Smooth muscle cell (in vitro differentiated cells): ENCODE measurements around the gene SLC6A6. TPM values are rescaled to one million over a fixed set of nuclear protein-coding genes. Genes with fewer than 3 reads are reported as not detected.
A peak's percentile ranks its signal among the peaks of the same experiment; 100 is the strongest.

Experiments
- DNase-seq: peaks from one replicate; lab custom pipeline; 2025; ENCODE audit not compliant: unreplicated experiment; lab: John Stamatoyannopoulos, UW
- H2AFZ ChIP-seq: fragments of 200-600 bp; sonication (generic); 2 replicates; pipeline ENCODE4 v1.6.0; 2016; ENCODE audit warnings: antibody characterized with exemption, low read depth, mild to moderate bottlenecking
- H3F3A ChIP-seq: fragments of 200-600 bp; sonication (generic); 2 replicates; pipeline ENCODE4 v1.6.0; 2017; ENCODE audit warnings: antibody characterized with exemption, low read depth
- H3K27ac ChIP-seq: fragments of 200-600 bp; sonication (generic); 2 replicates; pipeline ENCODE4 v1.5.1; 2016; ENCODE audit warnings: low read depth, mild to moderate bottlenecking
- H3K27me3 ChIP-seq: fragments of 200-600 bp; sonication (generic); 2 replicates; pipeline ENCODE4 v1.6.1; 2016; ENCODE audit warnings: low read depth, mild to moderate bottlenecking
- H3K36me3 ChIP-seq: fragments of 200-600 bp; sonication (generic); 2 replicates; pipeline ENCODE4 v1.5.1; 2016; ENCODE audit warnings: low read depth
- H3K4me1 ChIP-seq: fragments of 200-600 bp; sonication (generic); 2 replicates; pipeline ENCODE4 v1.5.1; 2016; ENCODE audit warnings: low read depth
- H3K4me2 ChIP-seq: fragments of 200-600 bp; sonication (generic); 2 replicates; pipeline ENCODE4 v1.6.0; 2016; ENCODE audit warnings: mild to moderate bottlenecking
- H3K4me3 ChIP-seq: fragments of 200-600 bp; sonication (generic); 2 replicates; pipeline ENCODE4 v1.5.1; 2016; ENCODE audit warnings: mild to moderate bottlenecking
- H3K79me2 ChIP-seq: fragments of 200-600 bp; sonication (generic); 2 replicates; pipeline ENCODE4 v1.6.0; 2016; ENCODE audit warnings: low read depth, mild to moderate bottlenecking
- H3K9ac ChIP-seq: fragments of 200-600 bp; sonication (generic); 2 replicates; pipeline ENCODE4 v1.6.0; 2016; ENCODE audit warnings: low read depth
- H3K9me3 ChIP-seq: fragments of 200-600 bp; sonication (generic); replicated peaks from 2 replicates; pipeline ENCODE4 v1.5.1; 2016; ENCODE audit warnings: low read depth
- H4K20me1 ChIP-seq: fragments of 200-600 bp; sonication (generic); 2 replicates; pipeline ENCODE4 v1.6.0; 2016; ENCODE audit warnings: low read depth
- WGBS: methylation state at CpG from one replicate; pipeline ENCODE4 v1.1.7; 2016; ENCODE audit warnings: low lambda C conversion rate; 5-methylcytosine and 5-hydroxymethylcytosine counted together
- polyA plus RNA-seq: library from polyadenylated mRNA; unstranded; fragments of >200 nt; fragmentation: Nextera tagmentation; extraction: Ambion mirVana; gene quantifications from 2 replicates; pipeline ENCODE4 v1.2.1, GENCODE V29; 2016
- total RNA-seq: library from RNA; depleted of rRNA; stranded (reverse); fragments of >200 nt; gene quantifications from 2 replicates; pipeline ENCODE4 v1.2.3, GENCODE V29; 2014
- TF ChIP-seq, protein P1 (sequence below): fragments of 200-600 bp; sonication (generic); IDR thresholded peaks from 2 replicates; pipeline ENCODE4 v1.5.1; 2017; ENCODE audit warnings: borderline replicate concordance, mild to moderate bottlenecking, antibody characterized with exemption; ENCODE audit not compliant: insufficient read depth, poor library complexity, severe bottlenecking

Gene SLC6A6
- total and polyA plus RNA-seq, 2 experiments from 2014 or later, result 9.4 to 11.7 TPM

DNA sequence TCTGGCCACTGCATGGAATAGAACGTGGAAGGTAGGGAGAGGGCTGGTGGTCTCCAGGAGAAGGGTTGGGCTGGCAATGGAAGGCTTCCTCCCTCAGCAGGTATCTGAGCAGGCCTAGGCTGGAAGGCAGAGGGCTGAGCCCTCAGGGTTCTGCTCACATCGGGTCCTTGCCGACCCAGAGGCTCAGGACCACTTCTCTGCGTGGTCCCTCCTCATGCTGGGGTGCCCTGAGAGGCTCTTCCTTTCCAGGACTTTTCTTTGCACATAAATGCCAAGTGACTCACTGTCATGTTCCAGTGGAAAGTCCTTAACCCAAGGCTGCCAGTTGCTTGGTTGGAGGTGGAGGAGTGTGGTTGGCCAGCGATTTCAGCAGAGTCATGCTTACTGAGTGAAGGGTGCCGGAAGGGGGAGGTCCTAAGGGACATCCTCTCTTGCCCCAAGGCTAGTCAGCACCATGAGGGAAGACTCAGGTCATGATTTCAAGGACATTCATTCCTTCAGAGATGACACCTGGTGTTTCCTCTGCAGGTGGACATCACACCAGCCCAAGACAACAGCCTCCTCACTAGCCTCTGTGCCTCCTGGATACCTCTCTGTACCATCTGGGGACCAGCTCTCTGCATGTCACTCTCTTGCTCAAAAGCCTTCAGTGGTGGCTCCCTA lies 8.2 kb downstream of the SLC6A6 start:
- 67% methylated on average over 6 of the region's 6 CpGs for WGBS
- H4K20me1 ChIP-seq, result peaks cover 14% of the 10 kb centered on the region
- H3K9ac ChIP-seq, result no peak overlapping the region
- no peak for DNase-seq
- peaks cover 4% of the 10 kb centered on the region for H3F3A ChIP-seq
- H3K4me1 ChIP-seq, result peaks cover 23% of the 10 kb centered on the region
- no peaks in the 10 kb centered on the region for H3K9me3 ChIP-seq
- no peak overlapping the region for H3K4me3 ChIP-seq
- TF ChIP-seq, protein P1, sequence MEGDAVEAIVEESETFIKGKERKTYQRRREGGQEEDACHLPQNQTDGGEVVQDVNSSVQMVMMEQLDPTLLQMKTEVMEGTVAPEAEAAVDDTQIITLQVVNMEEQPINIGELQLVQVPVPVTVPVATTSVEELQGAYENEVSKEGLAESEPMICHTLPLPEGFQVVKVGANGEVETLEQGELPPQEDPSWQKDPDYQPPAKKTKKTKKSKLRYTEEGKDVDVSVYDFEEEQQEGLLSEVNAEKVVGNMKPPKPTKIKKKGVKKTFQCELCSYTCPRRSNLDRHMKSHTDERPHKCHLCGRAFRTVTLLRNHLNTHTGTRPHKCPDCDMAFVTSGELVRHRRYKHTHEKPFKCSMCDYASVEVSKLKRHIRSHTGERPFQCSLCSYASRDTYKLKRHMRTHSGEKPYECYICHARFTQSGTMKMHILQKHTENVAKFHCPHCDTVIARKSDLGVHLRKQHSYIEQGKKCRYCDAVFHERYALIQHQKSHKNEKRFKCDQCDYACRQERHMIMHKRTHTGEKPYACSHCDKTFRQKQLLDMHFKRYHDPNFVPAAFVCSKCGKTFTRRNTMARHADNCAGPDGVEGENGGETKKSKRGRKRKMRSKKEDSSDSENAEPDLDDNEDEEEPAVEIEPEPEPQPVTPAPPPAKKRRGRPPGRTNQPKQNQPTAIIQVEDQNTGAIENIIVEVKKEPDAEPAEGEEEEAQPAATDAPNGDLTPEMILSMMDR, result no peak
- peaks cover 32% of the 10 kb centered on the region for H3K79me2 ChIP-seq
- H3K36me3 ChIP-seq, result no peaks in the 10 kb centered on the region
- H3K27me3 ChIP-seq, result no peaks in the 10 kb centered on the region
- peak overlapping the region; percentile 42 for H3K27ac ChIP-seq
- H3K4me2 ChIP-seq, result peak overlapping the region; percentile 23
- no peak overlapping the region for H2AFZ ChIP-seq

DNA sequence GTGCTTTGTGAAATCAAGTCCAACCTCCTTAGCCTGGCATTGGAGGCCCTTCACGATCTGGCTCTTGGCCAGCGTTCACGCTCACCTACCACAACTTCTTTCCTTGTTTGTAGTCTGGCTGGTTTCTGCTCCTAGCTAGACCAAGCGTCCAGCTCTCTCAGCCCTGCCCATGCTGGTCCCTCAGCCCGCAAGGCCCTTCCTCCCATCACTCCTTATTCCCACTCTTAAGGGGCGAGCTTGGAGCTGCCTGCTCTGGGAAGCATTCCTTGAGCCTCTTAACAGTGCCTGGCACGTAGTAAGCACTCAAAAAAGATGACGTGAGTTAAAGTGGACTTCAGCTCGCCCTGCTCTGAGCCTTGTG lies 8.7 kb downstream of the SLC6A6 start:
- Histone ChIP-seq H3K36me3 (no peaks in the 10 kb centered on the region), H3K4me3 (no peak overlapping the region), H3K9ac (no peak overlapping the region), H3K4me2 (no peak overlapping the region), H3K27ac (peak overlapping the region; percentile 34), H4K20me1 (peaks cover 10% of the 10 kb centered on the region), H3K79me2 (peaks cover 27% of the 10 kb centered on the region), H3K27me3 (no peaks in the 10 kb centered on the region), H3F3A (peaks cover 4% of the 10 kb centered on the region), H3K4me1 (peaks cover 24% of the 10 kb centered on the region), H3K9me3 (no peaks in the 10 kb centered on the region), H2AFZ (no peak overlapping the region)
- TF ChIP-seq, protein P1, result no peak
- WGBS, result 89% methylated on average over 9 of the region's 9 CpGs
- DNase-seq, result no peak

DNA sequence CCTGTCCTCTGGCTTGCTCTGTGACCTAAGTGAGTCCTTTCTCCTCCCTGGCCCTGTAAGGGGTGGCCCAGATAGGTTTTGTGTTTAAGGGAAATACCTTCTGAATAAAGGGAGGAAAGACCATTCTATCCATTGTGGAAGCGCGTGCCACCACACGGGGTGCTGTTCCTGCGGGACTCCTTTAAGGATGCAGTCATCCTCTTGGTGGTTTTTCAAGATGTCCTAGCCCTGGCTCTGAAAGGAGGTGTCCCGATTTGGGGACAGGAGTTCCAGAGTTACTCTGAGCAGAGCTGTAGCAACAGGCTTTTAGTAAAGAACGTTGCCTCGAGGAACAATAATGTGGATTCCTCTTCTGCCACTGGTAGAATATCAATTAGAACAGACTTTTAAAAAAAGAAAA lies 9.6 kb downstream of the SLC6A6 start:
- no peak overlapping the region for H3K9ac ChIP-seq
- H3K79me2 ChIP-seq, result peaks cover 19% of the 10 kb centered on the region
- H2AFZ ChIP-seq, result no peak overlapping the region
- TF ChIP-seq, protein P1, result peak; percentile 13
- no peak overlapping the region for H3K27ac ChIP-seq
- no peaks in the 10 kb centered on the region for H3K36me3 ChIP-seq
- no peak overlapping the region for H3K4me2 ChIP-seq
- no peaks in the 10 kb centered on the region for H3K27me3 ChIP-seq
- no peak for DNase-seq
- H4K20me1 ChIP-seq, result peaks cover 2% of the 10 kb centered on the region
- peaks cover 24% of the 10 kb centered on the region for H3K4me1 ChIP-seq
- 83% methylated on average over 7 of the region's 7 CpGs for WGBS
- no peaks in the 10 kb centered on the region for H3K9me3 ChIP-seq
- H3F3A ChIP-seq, result peaks cover 4% of the 10 kb centered on the region
- no peak overlapping the region for H3K4me3 ChIP-seq

DNA sequence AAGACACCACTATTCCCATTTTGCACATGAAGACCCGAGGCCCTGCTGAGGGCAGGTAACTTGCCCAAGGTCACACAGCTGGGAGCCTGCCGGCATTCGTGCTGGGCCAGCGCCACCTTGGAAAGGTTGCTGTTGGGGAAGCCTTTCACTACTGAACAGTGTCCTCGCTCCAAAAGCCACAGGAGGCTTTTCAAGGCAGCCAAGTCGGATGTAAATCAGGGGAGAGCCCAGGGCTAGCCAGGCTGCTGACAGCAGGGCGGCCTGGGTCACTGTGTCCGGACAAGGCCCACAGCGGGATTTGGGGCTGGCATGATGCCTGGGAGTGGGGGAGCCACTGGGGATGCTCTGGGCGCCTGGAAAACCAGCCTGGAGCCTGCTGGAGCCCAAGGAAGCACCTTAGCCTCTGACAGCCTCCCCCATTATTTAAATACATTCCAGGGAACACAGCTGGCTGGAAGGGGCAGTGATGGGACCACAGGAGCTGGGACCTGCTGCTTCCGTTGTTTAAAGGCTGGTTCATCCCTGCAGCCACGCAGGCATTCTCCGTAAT lies 10.5 kb downstream of the SLC6A6 start:
- no peaks in the 10 kb centered on the region for H3K9me3 ChIP-seq
- H2AFZ ChIP-seq, result no peak overlapping the region
- TF ChIP-seq, protein P1, result no peak
- peaks cover 24% of the 10 kb centered on the region for H3K4me1 ChIP-seq
- H3F3A ChIP-seq, result peaks cover 4% of the 10 kb centered on the region
- H3K4me3 ChIP-seq, result no peak overlapping the region
- WGBS, result 59% methylated on average over 13 of the region's 13 CpGs
- H3K36me3 ChIP-seq, result no peaks in the 10 kb centered on the region
- H3K27me3 ChIP-seq, result no peaks in the 10 kb centered on the region
- peak overlapping the region; percentile 69 for H3K27ac ChIP-seq
- H3K79me2 ChIP-seq, result peaks cover 12% of the 10 kb centered on the region
- H4K20me1 ChIP-seq, result no peaks in the 10 kb centered on the region
- H3K4me2 ChIP-seq, result peak overlapping the region; percentile 57
- DNase-seq, result no peak
- no peak overlapping the region for H3K9ac ChIP-seq
